C4-2B (cell line): ENCODE data around the gene RGS7.

Experiments
- CTCF ChIP-seq: fragments of 450-650 bp; conservative IDR thresholded peaks from 2 replicates; pipeline ENCODE4 v1.5.1; 2017; ENCODE audit warnings: mild to moderate bottlenecking
- ZFX ChIP-seq: fragments of 450-650 bp; IDR thresholded peaks from 2 replicates; pipeline ENCODE4 v1.6.1; 2017

DNA sequence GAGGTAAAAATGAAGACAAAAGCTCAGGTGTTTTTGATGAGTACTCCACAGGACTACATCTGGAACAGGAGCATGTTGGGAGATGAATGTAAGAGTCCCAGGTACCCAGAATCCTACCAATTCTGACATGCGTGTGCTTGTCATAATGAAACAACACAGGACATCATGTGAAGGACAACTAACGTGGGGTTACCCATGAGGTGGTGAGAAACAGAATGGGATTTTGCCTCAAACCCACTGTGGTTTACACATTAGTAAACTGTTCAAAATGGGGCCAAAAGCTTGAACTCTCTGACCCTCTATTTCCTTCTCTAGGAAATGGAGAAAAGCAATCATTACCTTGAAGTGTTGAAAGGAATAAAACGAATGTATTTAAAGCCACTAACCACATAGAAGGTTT is 266.2 kb downstream of the RGS7 start:
- TF ChIP-seq CTCF (no peak), ZFX (no peak)
